ENCODE results near the gene MCTP1. TPM values are rescaled to one million over a fixed set of nuclear protein-coding genes. Genes with fewer than 3 reads are reported as not detected.
"Not testable (repeated sequence)": the region's sequence is repeated elsewhere in the genome, so short reads cannot be mapped to it uniquely, and the experiment has no call there.

MCTP1 gene
- total and polyA plus RNA-seq, 2 experiments from 2014 or later = 1.3 to 5.7 TPM

DNA sequence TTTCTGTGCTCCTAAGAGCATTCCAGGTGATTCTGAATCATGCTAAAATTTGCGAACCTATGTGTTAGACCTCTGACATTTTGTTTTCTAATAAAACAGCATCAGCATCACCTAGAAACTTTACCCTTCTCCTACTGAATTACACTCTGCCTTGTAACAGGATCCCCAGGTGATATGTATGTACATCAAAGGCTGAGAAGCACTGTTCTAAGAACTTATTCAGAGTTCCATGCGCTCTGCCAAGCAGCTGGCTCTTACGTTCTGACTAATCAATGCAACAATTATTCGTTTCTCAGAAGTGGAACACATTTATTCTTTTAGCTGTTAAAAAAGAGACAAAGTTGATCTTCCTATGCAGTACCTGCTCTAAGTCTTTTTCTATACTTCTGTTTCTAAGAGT, 437.9 kb downstream of the MCTP1 start:
- no peak overlapping the region for H3K27ac ChIP-seq
- H3K9me2 ChIP-seq (replicated peaks; ENCODE audit: insufficient read depth) = no peaks in the 10 kb centered on the region

DNA sequence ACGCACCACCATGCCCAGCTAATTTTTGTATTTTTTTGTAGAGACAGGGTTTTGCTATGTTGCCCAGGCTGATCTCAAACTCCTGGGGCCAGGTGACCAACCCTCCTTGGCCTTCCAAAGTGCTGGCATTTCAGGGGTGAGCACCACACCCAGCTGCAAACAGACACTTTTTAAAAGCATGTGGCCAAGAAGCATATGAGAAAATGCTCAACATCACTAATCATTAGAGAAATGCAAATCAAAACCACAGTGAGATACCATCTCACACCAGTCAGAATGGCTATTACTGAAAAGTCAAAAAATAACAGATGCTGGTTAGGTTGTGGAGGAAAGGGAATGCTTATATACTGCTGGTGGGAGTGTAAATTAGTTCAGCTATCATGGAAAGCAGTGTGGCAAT, 439.2 kb downstream of the MCTP1 start:
- not testable (repeated sequence) for DNase-seq (ENCODE audit: low spot score); H3K9me2 ChIP-seq (replicated peaks; ENCODE audit: insufficient read depth); H3K79me2 ChIP-seq; H3K4me1 ChIP-seq (ENCODE audit: insufficient read depth); H3K27ac ChIP-seq; H4K20me1 ChIP-seq (ENCODE audit: insufficient read depth, poor library complexity, severe bottlenecking); H3K4me2 ChIP-seq; H3K36me3 ChIP-seq (replicated peaks; ENCODE audit: insufficient read depth, low read depth); H3K4me3 ChIP-seq; H3K27me3 ChIP-seq; H2AFZ ChIP-seq; H3K9me3 ChIP-seq (ENCODE audit: low read depth)
- WGBS (ENCODE audit: low lambda C conversion rate, missing lambda C conversion rate) = 100% methylated on average over 1 of the region's 1 CpG

More for the DNA sequence above, 437.9 kb downstream of the MCTP1 start:
- Histone ChIP-seq H3K36me3 (replicated peaks; ENCODE audit: insufficient read depth, low read depth) (no peaks in the 10 kb centered on the region), H3K4me1 (ENCODE audit: insufficient read depth) (no peaks in the 10 kb centered on the region), H4K20me1 (ENCODE audit: insufficient read depth, poor library complexity, severe bottlenecking) (no peaks in the 10 kb centered on the region), H3K79me2 (no peaks in the 10 kb centered on the region), H3K4me3 (no peak overlapping the region), H2AFZ (no peak overlapping the region), H3K27me3 (no peaks in the 10 kb centered on the region), H3K4me2 (no peak overlapping the region), H3K9me3 (ENCODE audit: low read depth) (no peaks in the 10 kb centered on the region)
- no peak for TF ChIP-seq EZH2 (IDR thresholded peaks at IDR 0.05; ENCODE audit: borderline replicate concordance)
- TF ChIP-seq EZH2phosphoT487 (IDR thresholded peaks at IDR 0.05; ENCODE audit: low read depth, severe bottlenecking, unreplicated experiment) = no peak
- DNase-seq (ENCODE audit: low spot score) = no peak
- 87% methylated on average over 4 of the region's 4 CpGs for WGBS (ENCODE audit: low lambda C conversion rate, missing lambda C conversion rate)

- Histone ChIP-seq H3K4me2 (no peak overlapping the region), H3K4me1 (ENCODE audit: insufficient read depth) (no peaks in the 10 kb centered on the region), H3K4me3 (no peak overlapping the region), H3K27ac (no peak overlapping the region), H2AFZ (no peak overlapping the region), H3K9me3 (ENCODE audit: low read depth) (no peaks in the 10 kb centered on the region), H3K27me3 (no peaks in the 10 kb centered on the region), H3K79me2 (no peaks in the 10 kb centered on the region), H4K20me1 (ENCODE audit: insufficient read depth, poor library complexity, severe bottlenecking) (no peaks in the 10 kb centered on the region), H3K36me3 (replicated peaks; ENCODE audit: insufficient read depth, low read depth) (no peaks in the 10 kb centered on the region), H3K9me2 (replicated peaks; ENCODE audit: insufficient read depth) (no peaks in the 10 kb centered on the region)
- no peak for TF ChIP-seq EZH2 (IDR thresholded peaks at IDR 0.05; ENCODE audit: borderline replicate concordance)
- TF ChIP-seq EZH2phosphoT487 (IDR thresholded peaks at IDR 0.05; ENCODE audit: low read depth, severe bottlenecking, unreplicated experiment) = no peak
- TF ChIP-seq CTCF (IDR thresholded peaks at IDR 0.05; ENCODE audit: poor library complexity) = no peak
- DNase-seq (ENCODE audit: low spot score) = no peak
- WGBS (ENCODE audit: low lambda C conversion rate, missing lambda C conversion rate) = 66% methylated on average over 4 of the region's 4 CpGs
These were observed 443.1 kb downstream of the MCTP1 start for GRCh38 chr5:94841598-94842322.

GRCh38 chr5:94833851-94834250, 451.0 kb downstream of the MCTP1 start:
- Histone ChIP-seq H3K4me1 (ENCODE audit: insufficient read depth) (no peaks in the 10 kb centered on the region), H3K4me2 (no peak overlapping the region), H3K9me3 (ENCODE audit: low read depth) (no peaks in the 10 kb centered on the region), H3K27ac (no peak overlapping the region), H3K27me3 (no peaks in the 10 kb centered on the region), H3K36me3 (replicated peaks; ENCODE audit: insufficient read depth, low read depth) (no peaks in the 10 kb centered on the region), H4K20me1 (ENCODE audit: insufficient read depth, poor library complexity, severe bottlenecking) (no peaks in the 10 kb centered on the region), H3K79me2 (no peaks in the 10 kb centered on the region), H3K9me2 (replicated peaks; ENCODE audit: insufficient read depth) (no peaks in the 10 kb centered on the region), H3K4me3 (no peak overlapping the region), H2AFZ (no peak overlapping the region)
- DNase-seq (ENCODE audit: low spot score) = no peak
- TF ChIP-seq CTCF (IDR thresholded peaks at IDR 0.05; ENCODE audit: poor library complexity) = no peak
- TF ChIP-seq EZH2 (IDR thresholded peaks at IDR 0.05; ENCODE audit: borderline replicate concordance) = no peak
- no peak for TF ChIP-seq EZH2phosphoT487 (IDR thresholded peaks at IDR 0.05; ENCODE audit: low read depth, severe bottlenecking, unreplicated experiment)
- WGBS (ENCODE audit: low lambda C conversion rate, missing lambda C conversion rate) = 82% methylated on average over 2 of the region's 2 CpGs

All from hepatocyte (in vitro differentiated cells).